RWPE2 (cell line): ENCODE measurements around the gene XPR1.

Experiments
- ATAC-seq: fragments of 200-7000 bp; cut with Tn5 transposase; 3 replicates; pipeline ENCODE4 v1.9.1; 2021; ENCODE audit warnings: low read depth
- DNase-seq: peaks from one replicate; pipeline ENCODE4 v3.0.0-alpha.2; 2020; ENCODE audit warnings: low spot score
- H3K27ac ChIP-seq: fragments of 450-650 bp; 2 replicates; pipeline ENCODE4 v1.5.1; 2017; ENCODE audit warnings: mild to moderate bottlenecking; ENCODE audit not compliant: poor library complexity, severe bottlenecking
- H3K27me3 ChIP-seq: fragments of 250-450 bp; sonication (Bioruptor Pico); 2 replicates; pipeline ENCODE4 v1.5.1; 2021; ENCODE audit warnings: mild to moderate bottlenecking, moderate library complexity; ENCODE audit not compliant: insufficient read depth, poor library complexity, severe bottlenecking
- H3K36me3 ChIP-seq: fragments of 250-450 bp; sonication (Bioruptor Pico); 2 replicates; pipeline ENCODE4 v1.5.1; 2020; ENCODE audit warnings: low read depth, mild to moderate bottlenecking, moderate library complexity
- H3K4me1 ChIP-seq: fragments of 250-450 bp; sonication (Bioruptor Pico); 2 replicates; pipeline ENCODE4 v1.5.1; 2021; ENCODE audit warnings: mild to moderate bottlenecking, moderate library complexity; ENCODE audit not compliant: insufficient read depth, poor library complexity, severe bottlenecking
- H3K4me3 ChIP-seq: fragments of 250-450 bp; sonication (Bioruptor Pico); 2 replicates; pipeline ENCODE4 v1.5.1; 2021; ENCODE audit warnings: mild to moderate bottlenecking, moderate library complexity; ENCODE audit not compliant: severe bottlenecking
- H3K9me3 ChIP-seq: fragments of 250-450 bp; sonication (Bioruptor Pico); 2 replicates; pipeline ENCODE4 v1.5.1; 2021; ENCODE audit warnings: mild to moderate bottlenecking, moderate library complexity; ENCODE audit not compliant: severe bottlenecking
- CTCF ChIP-seq: fragments of 450-650 bp; IDR thresholded peaks from one replicate; pipeline ENCODE4 v1.5.1; 2017; ENCODE audit warnings: mild to moderate bottlenecking, moderate library complexity; ENCODE audit not compliant: poor library complexity, severe bottlenecking

The XPR1 gene

DNA sequence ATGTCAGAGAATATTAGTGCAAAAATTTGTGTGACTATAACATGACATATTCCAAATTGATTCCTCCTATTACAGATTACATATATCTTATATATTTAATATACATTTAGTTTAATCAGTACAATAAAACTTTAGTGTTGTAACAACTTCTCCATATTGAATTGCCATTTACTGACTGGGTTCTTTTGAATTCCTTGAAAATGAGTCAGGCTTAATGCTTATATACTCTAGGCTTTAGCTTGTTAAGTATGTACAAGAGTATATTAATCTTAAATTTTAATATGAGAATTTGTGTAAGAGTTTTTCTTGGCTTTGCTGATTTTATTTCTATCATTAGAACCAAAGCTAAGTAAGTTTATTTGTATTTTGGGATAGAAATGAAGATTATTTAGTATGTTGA is 40.3 kb downstream of the XPR1 start:
- ATAC-seq = peak; percentile 51; the same call in 1 of the 3 replicates
- H3K36me3 ChIP-seq = no peaks in the 10 kb centered on the region
- no peaks in the 10 kb centered on the region for H3K9me3 ChIP-seq
- no peak overlapping the region for H3K27ac ChIP-seq
- no peak for DNase-seq
- H3K4me1 ChIP-seq = peaks cover 4% of the 10 kb centered on the region
- no peaks in the 10 kb centered on the region for H3K27me3 ChIP-seq
- no peak for TF ChIP-seq CTCF
- no peak overlapping the region for H3K4me3 ChIP-seq

DNA sequence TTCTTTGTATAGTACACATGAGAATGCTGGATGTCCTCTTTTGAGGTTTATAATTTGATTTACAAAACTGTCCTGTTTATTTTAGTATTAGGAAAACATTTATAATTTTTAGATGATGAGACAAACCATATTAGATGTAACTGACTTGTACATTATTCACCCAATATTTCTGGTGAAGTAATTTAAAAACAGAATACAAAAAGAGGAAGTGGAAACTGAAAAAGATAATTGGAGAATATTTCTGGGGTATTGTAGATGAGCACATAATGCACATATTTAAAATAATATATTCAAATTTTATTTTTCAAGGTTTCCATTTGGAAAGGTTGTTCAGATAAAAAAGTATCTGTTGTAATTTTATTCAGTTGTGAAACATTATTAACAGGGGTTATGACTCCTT is 40.7 kb downstream of the XPR1 start:
- DNase-seq = no peak
- no peaks in the 10 kb centered on the region for H3K9me3 ChIP-seq
- TF ChIP-seq CTCF = no peak

DNA sequence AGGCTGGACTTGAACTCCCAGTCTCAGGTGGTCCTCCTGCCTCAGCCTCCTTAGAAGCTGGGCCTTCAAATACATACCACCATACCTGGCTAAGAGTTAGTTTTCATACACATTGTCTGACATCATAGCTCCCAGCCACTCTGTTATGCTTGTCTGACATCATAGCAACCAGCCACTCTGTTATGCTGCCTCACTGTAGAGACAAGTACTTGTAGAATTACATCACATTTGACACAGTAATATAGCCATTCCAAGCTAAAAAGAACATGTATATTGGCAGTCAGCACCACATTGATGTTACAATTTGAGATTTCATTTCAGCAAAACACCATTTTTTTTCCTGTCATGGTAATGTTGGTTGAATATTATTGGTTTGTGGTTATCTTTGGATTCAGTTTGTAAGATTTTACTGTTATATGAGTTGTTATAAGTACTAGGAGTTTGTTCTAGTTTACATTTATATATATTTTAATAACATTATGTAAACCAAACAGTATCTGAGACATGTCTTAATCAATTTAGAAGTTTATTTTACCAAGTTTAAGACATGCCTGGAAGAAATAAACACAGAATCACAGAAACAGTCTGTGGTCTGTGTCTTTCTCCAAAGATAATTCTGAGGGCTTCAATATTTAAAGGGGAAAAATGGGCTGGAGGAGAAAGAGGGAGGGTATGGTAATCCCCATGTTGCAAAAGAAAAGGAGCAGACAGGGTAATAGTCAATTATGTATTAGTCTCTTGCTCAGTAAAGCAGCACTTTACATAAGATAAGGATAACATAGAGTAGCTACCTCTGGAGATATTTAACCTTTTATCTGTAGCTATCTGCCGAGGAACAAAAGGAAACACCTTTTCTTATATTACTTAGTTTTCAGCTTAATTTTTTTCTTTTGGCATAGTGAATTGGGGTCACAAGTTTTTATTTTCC is 43.0 kb downstream of the XPR1 start:
- no peaks in the 10 kb centered on the region for H3K27me3 ChIP-seq
- H3K27ac ChIP-seq = no peak overlapping the region
- no peak overlapping the region for H3K4me3 ChIP-seq
- TF ChIP-seq CTCF = no peak
- ATAC-seq (no peak), DNase-seq (no peak)
- H3K9me3 ChIP-seq = no peaks in the 10 kb centered on the region
- H3K4me1 ChIP-seq = peaks cover 4% of the 10 kb centered on the region
- H3K36me3 ChIP-seq = no peaks in the 10 kb centered on the region

More for the DNA sequence above, 40.7 kb downstream of the XPR1 start:
- no peak for ATAC-seq
- Histone ChIP-seq H3K36me3 (no peaks in the 10 kb centered on the region), H3K4me3 (no peak overlapping the region), H3K27ac (no peak overlapping the region), H3K27me3 (no peaks in the 10 kb centered on the region), H3K4me1 (peaks cover 4% of the 10 kb centered on the region)

DNA sequence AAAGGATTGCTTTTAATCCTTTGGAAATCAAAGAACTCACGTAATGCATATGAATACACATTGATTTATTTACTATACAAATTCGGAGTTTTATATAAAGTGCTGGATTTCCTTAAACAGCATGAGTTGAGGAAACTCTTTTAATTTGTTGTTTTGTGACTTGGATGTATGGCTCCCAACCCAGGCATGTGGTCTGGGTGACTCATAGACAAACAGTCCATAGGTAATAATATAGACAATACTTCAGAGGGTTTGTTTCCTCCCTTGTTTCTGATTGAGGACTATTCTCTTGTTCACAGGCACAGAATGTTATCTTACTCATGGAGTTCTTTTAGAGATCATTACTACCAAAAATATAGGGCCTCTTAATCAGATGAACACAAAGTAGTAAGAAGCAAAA is 43.8 kb downstream of the XPR1 start:
- ATAC-seq = 0 out of 3 replicates have a peak, but pooled peaks have one; percentile 53
- H3K27me3 ChIP-seq = no peaks in the 10 kb centered on the region
- H3K4me3 ChIP-seq = no peak overlapping the region
- no peak for DNase-seq
- no peak for TF ChIP-seq CTCF
- H3K9me3 ChIP-seq = no peaks in the 10 kb centered on the region
- no peak overlapping the region for H3K27ac ChIP-seq
- H3K4me1 ChIP-seq = peaks cover 4% of the 10 kb centered on the region
- no peaks in the 10 kb centered on the region for H3K36me3 ChIP-seq
